HG03103 (cell line): ENCODE data around the gene PIP.
A peak's percentile ranks its signal among the peaks of the same experiment; 100 is the strongest.
"Not testable (repeated sequence)": the region's sequence is repeated elsewhere in the genome, so short reads cannot be mapped to it uniquely, and the experiment has no call there.

ENCODE experiments used
- ATAC-seq: cut with Tn5 transposase; IDR thresholded peaks from one replicate; pipeline ENCODE4 v1.9.1; 2021; ENCODE audit warnings: low read depth; ENCODE audit not compliant: unreplicated experiment

PIP gene, protein sequence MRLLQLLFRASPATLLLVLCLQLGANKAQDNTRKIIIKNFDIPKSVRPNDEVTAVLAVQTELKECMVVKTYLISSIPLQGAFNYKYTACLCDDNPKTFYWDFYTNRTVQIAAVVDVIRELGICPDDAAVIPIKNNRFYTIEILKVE

DNA sequence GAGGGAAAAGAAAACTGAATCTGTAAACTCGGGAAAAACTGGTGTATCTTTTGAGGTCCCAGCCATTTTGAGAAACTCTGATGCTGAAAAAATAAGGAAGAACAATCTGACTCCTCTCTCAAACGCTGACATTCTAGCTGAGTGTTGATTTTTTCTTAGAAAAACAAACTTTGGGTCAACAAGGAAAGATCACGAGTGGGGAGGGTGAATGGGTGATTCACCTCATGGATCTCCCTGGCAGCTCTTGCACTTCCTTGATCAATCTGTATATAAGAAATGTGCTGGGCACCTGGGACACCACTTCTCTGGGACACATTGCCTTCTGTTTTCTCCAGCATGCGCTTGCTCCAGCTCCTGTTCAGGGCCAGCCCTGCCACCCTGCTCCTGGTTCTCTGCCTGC, at the start of gene PIP:
TSS of gene PIP (plus strand) at position 297 of the 400 bp plus-strand sequence. CDS start at position 337, 40 bp downstream.
- no peak for ATAC-seq

DNA sequence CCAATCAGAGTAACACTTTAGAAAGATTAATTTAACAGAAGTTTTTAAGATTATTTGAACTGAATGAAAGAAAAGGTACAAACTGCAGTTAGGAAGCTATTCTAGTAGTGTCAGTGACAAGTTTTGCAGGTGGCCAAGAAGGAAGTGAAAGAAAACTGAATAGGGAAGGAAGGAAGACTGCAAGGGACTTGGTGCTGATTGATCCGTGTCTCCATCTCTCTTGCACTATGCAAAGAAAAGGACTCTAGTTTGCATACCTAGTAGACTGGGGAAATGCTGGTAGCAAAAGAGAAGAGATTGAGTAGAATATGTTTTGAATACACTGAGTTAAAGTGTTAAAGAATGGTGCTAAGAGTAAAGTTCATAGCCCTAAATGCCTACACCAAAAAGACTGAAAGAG, 46.8 kb upstream of the PIP start:
- ATAC-seq: peak; percentile 94

DNA sequence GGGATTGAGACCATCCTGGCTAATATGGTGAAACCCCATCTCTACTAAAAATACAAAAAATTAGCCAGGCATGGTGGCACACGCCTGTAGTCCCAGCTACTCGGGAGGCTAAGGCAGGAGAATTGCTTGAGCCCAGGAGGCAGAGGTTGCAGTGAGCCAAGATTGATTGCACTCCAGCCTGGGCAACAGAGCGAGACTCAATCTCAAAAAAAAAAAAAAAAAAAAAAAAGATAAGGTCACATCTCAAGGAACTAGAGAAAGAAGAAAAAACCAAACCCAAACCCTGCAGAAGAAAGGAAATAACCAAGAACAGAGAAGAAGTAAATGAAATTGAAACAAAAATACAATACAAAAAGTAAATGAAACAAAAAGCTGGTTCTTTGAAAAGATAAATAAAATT, 46.3 kb upstream of the PIP start:
- not testable (repeated sequence) for ATAC-seq

DNA sequence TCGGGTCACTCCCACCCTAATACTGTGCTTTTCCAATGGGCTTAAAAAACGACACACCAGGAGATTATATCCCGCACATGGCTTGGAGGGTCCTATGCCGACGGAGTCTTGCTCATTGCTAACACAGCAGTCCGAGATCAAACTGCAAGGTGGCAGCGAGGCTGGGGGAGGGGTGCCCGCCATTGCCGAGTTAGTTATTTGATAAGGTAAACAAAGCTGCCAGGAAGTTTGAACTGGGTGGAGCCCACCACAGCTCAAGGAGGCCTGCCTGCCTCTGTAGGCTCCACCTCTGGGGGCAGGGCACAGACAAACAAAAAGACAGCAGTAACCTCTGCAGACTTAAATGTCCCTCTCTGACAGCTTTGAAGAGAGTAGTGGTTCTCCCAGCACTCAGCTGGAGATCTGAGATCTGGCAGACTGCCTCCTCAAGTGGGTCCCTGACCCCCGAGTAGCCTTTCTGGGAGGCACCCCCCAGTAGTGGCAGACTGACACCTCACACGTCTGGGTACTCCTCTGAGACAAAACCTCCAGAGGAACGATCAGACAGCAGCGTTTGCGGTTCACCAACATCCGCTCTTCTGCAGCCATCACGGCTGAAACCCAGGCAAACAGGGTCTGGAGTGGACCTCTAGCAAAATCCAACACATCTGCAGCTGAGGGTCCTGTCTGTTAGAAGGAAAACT, 43.2 kb upstream of the PIP start:
- ATAC-seq: not testable (repeated sequence)

DNA sequence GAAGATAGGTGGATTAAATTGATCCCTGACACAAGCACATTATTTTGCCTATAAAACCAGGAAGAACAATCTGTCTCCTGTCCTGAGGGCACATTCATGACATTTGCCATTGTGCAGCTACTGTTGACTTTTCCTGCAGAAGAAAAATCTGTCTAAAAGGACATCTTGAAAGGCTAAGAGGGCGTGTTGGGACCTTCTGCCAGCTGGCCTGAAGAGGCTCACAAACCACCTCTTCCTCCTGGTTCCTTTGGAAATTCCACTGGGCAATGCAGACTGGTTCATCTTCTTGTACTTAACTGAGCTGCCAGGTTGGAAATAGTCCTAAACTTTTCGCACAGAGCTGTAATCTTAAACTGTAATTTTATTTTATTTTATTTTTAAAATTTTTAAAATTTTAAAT, 35.7 kb upstream of the PIP start:
- ATAC-seq: no peak

DNA sequence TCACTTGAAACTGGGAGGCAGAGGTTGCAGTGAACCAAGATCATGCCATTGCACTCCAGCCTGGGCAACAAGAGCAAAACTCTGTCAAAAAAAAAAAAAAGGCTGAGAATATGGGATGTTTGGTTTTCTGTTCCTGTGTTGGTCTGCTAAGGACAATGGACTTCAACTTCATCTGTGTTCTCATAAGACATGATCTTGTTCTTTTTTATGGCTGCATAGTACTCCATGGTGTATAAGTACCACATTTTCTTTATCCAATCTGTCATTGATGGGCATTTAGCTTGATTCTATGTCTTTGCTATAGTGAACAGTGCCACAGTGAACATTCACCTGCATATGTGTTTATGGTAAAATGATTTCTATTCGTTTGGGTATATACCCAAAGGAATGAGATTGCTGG, 32.3 kb upstream of the PIP start:
- not testable (repeated sequence) for ATAC-seq

DNA sequence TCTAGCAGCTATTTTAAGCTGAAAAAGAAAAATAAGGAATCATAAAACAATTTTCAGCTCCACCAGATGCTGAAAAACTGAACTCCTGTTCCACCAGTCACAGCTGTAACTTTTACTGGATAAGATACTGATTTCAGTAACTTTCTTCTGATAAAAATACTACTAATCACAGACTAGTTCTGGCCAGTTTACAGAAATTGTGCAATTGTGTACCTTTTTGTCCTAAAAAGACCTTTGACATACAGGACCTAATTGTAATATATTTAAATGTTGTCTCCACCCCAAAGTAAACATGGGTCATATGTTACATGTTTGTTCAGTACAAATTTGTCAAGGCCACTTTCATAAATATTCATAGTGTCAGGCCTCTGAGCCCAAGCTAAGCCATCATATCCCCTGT, 27.1 kb upstream of the PIP start:
- no peak for ATAC-seq

DNA sequence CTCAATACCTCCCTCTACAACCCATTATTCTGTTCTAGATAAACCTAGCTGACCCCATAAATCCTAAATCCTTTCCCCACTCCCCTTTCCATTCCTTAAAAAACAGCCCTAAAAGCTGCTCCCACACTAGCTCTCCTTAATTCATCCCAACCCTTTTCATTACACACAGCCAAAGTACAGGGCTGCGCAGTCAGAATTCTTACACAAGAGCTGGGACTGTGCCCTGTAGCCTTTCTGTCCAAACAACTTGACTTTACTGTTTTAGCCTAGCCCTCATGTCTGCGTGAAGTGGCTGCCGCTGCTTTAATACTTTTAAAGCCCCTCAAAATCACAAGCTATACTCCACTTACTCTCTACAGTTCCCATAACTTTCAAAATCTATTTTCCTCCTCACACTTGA, 23.9 kb upstream of the PIP start:
- ATAC-seq: not testable (repeated sequence)

DNA sequence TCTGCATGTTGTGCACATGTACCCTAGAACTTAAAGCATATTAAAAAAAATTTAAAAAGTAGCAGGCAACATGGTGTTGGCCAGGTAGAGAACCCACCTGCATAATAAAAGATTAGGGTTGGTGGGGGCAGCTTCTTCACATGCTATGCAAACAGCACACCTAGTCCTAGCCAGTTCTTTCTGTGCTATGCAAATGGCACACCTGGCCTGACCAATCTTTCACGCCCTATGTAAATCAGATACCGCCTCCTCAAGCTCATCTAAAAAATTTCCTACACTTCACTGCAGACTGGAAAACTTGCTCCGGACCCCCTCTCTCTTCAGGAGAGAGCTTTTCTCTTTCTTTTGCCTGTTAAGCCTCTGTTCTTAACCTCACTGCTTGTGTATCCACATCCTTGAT, 14.5 kb upstream of the PIP start:
- ATAC-seq: no peak

DNA sequence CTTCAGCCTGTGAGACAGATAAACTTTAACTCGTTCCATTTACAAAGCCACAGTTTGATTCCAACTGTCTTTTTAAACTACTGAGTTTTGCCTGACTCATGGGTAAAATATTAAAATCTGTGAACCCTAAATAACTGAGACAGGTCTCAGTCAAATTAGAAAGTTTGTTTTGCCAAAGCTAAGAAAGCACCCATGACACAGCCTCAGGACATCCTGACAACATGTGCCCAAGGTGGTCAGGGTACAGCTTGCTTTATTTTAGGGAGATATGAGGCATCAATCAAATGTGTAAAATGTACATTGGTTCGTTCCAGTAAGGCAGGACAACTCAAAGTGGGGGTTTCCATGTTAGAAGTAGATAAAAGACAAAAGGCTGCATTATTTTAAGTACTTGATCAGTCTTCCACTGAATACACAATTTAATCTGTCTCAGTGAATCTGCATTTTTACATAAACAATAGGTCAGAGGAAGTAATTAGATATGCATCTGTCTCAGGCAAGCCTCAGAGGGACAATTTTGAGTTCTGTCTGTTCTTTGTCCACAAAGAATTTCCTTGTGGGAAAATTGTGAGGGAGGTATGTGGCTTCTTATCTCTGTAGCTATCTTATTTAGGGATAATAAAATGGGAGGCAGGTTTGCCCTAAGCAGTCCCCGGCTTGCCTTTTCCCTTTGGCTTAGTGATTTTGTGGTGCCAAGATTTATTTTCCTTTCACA, 11.0 kb upstream of the PIP start:
- no peak for ATAC-seq

DNA sequence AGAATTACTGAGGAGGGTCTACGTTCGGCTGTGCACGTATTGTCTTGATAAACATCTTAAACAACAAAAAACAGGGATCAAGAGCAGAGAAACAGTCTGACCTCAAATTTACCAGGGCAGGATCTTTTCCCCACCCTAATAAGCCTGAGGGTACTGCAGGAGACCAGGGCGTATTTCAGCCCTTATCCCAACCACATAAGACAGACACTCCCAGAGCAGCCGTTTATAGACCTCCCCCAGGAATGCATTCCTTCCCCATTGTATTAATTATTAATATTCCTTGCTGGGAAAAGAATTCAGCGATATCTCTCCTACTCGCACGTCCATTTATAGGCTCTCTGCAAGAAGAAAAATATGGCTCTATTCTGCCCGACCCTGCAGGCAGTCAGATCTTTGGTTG, 8.6 kb upstream of the PIP start:
- not testable (repeated sequence) for ATAC-seq

DNA sequence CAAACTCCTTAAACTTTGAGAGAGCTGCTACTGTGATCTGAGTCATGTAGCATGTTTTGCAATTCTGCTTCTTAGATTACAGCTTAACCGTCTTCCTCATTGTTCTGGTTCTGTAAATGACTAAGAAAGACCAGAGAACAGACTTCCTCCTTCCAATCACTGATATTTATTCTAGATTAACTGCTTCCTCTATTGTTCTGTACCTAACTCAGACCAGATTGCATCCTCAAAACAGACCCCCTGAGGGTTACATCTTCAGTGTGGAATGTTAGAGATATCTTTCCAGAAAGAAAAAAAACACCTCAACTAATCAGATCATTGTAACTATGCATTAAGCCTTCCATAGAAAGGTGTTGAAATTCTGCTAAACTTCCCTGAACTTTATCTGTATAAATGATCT, 5.7 kb upstream of the PIP start:
- ATAC-seq: no peak

DNA sequence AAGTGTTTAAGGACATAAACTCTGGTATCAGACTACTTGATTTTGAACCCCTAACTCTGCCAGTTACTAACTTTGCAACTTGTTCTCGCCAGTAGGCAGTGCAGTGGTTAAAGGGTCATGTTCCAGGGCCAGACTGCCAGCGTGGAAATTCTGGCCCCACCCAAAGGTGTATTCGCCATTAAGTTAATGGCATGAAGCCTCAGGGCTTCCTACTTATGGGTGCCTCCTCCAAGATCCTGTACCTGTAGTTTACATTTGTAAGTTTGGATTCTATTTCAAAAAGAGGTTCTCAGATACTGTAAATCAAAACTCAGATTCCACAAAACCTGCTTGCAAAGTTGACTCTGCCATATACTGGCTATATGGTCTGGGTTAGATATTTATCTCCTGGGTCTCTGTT, 2.8 kb upstream of the PIP start:
- ATAC-seq: no peak

DNA sequence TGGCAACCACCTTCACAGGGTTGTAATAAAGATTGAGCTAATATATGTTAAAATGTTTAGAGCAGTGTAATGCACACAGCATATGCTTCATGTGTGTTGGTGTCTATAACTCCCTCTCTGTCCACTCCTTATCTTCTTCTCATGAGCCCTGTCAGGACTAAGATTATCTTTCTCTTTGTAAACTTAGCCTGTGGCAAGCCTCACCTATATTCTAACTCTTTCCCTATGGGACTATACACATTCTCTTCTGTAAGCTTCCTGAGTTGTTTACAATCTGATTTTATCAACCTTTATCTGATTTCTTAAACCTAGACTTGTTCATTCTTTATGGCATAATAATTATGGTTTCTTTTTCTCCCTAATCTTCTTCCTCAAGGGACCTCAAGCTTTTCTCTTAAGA, 2.4 kb upstream of the PIP start:
- no peak for ATAC-seq

DNA sequence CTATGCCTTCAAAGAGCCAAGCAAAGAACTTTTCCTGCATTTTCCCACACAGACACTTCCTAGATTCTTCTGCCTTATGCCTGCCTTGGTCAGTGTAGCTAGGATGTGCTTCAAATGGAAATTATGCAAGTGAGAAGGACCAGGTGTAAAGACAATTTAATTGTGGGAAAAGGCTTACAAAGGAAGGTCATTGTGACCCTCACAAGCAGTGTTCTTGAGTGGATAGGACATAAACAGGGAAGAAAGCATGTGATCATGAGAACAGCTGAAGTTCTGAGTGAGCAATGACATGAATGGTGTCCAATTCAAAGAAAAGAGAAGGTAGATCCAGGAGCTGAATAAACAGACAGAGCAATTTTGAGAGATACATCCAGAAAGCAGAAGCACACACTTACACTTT, 1.3 kb upstream of the PIP start:
- ATAC-seq: no peak

DNA sequence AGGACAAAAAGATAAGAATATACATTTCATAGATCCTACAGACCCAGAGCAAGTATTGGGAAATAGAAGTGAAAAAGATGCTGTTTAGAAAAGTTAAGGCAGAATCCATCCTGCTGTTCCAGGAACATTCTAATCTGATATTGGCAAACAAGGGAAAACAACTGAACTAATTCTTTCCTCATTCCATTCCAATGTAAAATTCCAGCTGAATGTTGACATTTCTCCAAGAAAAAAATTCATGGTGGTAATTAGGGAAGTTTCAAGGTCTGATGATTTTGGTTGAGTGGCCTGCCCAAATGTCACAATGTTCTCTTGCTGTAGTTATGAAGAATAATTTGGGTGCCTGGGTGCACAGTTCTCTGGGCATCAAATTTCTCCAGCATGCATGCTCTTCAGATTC, 15.2 kb downstream of the PIP start:
- ATAC-seq: no peak

DNA sequence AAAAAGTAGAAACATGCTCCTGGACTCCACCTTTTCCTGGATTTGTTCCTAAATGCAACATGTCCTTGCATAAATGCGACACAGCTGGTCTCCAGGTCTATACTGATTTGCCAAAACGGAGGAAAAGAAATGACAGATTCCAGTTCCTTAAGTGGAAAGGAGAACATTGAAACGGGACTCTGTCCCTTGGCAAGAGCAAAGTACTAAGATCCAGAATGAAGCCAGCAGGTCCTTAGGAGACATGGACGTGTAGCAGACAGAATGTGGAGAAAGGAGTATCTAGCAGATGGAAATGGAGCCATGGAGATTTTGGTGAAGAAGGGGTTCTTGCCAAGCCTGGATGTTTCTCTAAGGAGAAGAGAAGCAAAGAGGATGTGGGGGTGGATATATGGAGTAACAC, 16.2 kb downstream of the PIP start:
- ATAC-seq: no peak

DNA sequence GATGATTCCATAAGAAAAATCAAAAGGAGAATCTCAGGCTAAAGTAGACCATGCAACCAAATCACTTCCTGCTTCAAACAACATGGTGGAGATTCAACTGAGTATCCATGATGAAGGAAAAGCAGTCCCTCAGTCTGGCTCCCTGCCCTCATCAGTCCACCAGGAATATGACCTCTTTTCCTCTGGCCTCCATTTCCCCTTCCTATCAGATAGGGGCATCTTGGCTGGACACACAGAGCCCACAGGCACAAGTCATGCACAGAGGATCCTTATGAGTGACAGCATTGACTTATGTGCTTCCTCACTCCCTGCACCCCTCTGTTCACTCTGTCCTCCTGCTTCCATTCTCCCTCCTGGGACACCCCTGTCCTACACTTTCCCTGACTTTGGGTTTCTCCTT, 16.8 kb downstream of the PIP start:
- no peak for ATAC-seq

DNA sequence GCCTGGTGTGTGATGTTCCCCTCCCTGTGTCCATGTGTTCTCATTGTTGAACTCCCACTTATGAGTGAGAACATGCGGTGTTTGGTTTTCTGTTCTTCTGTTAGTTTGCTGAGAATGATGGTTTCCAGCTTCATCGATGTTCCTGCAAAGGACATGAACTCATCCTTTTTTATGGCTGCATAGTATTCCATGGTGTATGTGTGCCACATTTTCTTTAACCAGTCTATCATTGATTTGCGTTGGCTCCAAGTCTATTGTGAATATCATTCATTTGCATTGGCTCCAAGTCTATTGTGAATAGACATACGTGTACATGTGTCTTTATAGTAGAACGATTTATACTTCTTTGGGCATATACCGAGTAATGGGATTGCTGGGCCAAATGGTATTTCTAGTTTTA, 18.8 kb downstream of the PIP start:
- not testable (repeated sequence) for ATAC-seq

DNA sequence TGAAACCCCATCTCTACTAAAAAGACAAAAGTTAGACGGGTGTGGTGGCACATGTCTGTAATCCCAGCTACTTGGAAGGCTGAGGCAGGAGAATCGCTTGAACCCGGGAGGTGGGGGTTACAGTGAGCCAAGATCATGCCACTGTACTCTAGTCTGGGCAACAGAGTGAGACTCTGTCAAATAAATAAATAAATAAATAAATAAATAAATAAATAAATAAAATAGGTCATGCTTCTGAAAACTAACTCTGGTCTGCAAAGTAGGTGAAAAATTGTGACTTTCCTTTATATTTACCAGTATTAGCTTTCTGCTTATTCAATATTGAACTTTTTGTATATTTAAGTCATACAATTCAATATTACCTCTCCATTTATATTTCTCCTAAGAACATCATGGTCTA, 26.7 kb downstream of the PIP start:
- not testable (repeated sequence) for ATAC-seq

DNA sequence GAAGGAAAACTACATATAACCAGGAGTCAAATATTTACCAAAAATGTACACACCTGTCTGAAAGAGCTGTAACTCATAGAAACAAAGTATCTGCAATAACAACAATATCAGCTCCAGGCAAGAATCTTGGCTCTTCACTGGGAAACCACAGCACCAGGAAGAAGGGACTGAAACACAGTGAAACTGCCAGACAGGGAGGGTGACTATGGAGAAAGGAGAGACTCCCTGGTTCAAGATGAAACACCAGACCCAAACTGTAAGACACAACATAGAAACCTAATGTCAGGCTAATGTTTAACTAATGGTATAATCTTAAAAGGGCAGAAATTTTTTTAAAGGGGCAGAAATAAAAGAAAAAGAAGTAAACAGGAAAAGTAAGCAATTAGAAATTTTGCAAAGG, 39.8 kb downstream of the PIP start:
- ATAC-seq: no peak

DNA sequence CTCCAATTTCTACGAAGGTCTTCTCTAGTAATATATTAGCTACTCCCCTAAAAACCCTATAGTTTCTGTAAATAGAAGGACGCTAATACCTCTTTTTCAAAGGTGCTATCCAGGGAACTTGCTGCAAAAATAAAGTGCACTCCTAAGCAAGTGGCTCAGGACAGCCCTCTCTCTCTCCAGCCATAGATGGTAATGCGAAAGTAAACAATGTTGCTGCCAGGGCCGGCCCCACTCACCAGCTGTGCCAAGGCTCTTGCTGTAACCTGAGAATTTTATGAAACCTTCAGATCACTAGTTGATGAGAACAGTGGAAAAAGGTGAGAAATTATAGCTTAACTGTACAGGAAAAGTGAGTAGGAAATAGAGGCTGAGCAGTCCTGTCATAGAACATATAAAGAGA, 40.5 kb downstream of the PIP start:
- no peak for ATAC-seq
